Measurements from ENCODE around the gene COL27A1.

DNA sequence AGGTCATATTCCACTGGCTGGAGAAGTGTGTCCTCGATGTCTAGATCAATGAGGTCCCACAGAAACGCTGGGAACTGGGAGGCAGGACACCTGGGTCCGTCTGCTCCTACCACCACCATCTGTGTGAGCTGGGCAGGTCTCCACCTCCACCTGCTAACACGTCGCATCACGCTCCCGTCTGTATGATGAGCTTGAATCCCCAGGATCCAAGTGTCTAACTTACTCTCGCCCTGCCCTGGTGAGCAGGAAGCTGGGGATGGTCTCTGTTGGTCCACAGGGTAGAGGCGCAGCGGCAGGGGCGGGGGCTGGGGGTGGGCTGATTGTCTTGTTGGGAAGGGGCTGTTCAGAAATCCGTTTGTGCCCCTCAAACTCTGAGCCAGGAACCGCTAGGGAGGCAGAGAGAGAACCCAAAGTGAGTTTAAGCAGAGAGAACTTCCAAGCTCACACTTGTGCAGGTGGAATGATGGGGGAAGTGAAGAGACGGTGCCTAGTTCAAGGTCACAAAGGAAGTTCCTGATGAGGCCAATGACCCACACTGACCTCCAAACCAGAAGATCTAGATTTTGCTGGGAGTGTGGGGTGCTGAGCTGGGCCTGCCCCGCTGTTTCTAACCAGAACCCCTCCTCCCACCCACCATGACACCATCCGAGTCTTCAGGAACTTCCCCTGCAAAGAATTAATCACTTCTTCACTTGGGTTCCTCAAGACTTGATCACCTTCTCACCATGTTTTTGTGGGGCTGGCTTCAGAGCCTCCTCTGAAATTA lies 195.5 kb downstream of the COL27A1 start:
- no peak for TF ChIP-seq EZH2 (IDR thresholded peaks at IDR 0.05; ENCODE audit: borderline replicate concordance, low read length)
- TF ChIP-seq, protein P1, sequence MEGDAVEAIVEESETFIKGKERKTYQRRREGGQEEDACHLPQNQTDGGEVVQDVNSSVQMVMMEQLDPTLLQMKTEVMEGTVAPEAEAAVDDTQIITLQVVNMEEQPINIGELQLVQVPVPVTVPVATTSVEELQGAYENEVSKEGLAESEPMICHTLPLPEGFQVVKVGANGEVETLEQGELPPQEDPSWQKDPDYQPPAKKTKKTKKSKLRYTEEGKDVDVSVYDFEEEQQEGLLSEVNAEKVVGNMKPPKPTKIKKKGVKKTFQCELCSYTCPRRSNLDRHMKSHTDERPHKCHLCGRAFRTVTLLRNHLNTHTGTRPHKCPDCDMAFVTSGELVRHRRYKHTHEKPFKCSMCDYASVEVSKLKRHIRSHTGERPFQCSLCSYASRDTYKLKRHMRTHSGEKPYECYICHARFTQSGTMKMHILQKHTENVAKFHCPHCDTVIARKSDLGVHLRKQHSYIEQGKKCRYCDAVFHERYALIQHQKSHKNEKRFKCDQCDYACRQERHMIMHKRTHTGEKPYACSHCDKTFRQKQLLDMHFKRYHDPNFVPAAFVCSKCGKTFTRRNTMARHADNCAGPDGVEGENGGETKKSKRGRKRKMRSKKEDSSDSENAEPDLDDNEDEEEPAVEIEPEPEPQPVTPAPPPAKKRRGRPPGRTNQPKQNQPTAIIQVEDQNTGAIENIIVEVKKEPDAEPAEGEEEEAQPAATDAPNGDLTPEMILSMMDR (IDR thresholded peaks at IDR 0.05; ENCODE audit: low read length): no peak

All from OCI-LY1 (cell line).